K562 treated with DMSO at 1 percent for 12 hours (cell line): ENCODE data around the gene RNASET2. TPM values are rescaled to one million over a fixed set of nuclear protein-coding genes. Genes with fewer than 3 reads are reported as not detected.

Experiments used
- total RNA-seq: library from RNA; unstranded; fragments of 300-600 nt; gene quantifications from 2 replicates; pipeline ENCODE4 v1.2.3, GENCODE V29; 2022; ENCODE audit not compliant: insufficient read depth

The RNASET2 gene
- total RNA-seq, result 67.3 and 81.2 TPM in 2 replicates

GRCh38 chr6:166956444-166957086 is at the start of gene RNASET2:
Gene RNASET2 (minus strand): TSS chr6:166956550. CDS start chr6:166956182, 368 bp downstream.

GRCh38 chr6:166999145-166999883 is 43.0 kb upstream of the RNASET2 start, which contains the start of gene CEP43:
Gene CEP43 (plus strand): TSS chr6:166999397. CDS start chr6:166999413, 16 bp downstream.

Other genes with a start within 250 kb of the RNASET2 start
- 6.6 and 17.9 TPM in 2 replicates for gene CEP43, start 42.8 kb upstream of the RNASET2 start, total RNA-seq
- not detected in 2 replicates for gene CCR6, start 166.5 kb upstream of the RNASET2 start, total RNA-seq
- not detected in 2 replicates for gene GPR31, start 201.4 kb upstream of the RNASET2 start, total RNA-seq